MM.1S (cell line): ENCODE results near the gene YPEL4.

Experiments
- CTCF ChIP-seq: fragments of 300-600 bp; sonication (generic); IDR thresholded peaks from 2 replicates; pipeline ENCODE4 v1.5.1; 2016; ENCODE audit warnings: antibody characterized with exemption, low read length, mixed read lengths
- EZH2 ChIP-seq: fragments of 300-600 bp; sonication (generic); optimal IDR thresholded peaks from 2 replicates; pipeline ENCODE3; 2017; ENCODE audit warnings: low read depth, mild to moderate bottlenecking, antibody characterized with exemption, low read length, mixed read lengths

GRCh38 chr11:57698843-57699365 lies 49.2 kb upstream of the YPEL4 start:
- TF ChIP-seq EZH2: no peak
- TF ChIP-seq CTCF: no peak
